ENCODE data around the gene MFRP. TPM values are rescaled to one million over a fixed set of nuclear protein-coding genes. Genes with fewer than 3 reads are reported as not detected.

MFRP gene
- total and polyA plus RNA-seq, 10 of the 15 experiments (the other 5 are each of a cell fraction or from before 2014, with no cell fraction given), result not detected

DNA sequence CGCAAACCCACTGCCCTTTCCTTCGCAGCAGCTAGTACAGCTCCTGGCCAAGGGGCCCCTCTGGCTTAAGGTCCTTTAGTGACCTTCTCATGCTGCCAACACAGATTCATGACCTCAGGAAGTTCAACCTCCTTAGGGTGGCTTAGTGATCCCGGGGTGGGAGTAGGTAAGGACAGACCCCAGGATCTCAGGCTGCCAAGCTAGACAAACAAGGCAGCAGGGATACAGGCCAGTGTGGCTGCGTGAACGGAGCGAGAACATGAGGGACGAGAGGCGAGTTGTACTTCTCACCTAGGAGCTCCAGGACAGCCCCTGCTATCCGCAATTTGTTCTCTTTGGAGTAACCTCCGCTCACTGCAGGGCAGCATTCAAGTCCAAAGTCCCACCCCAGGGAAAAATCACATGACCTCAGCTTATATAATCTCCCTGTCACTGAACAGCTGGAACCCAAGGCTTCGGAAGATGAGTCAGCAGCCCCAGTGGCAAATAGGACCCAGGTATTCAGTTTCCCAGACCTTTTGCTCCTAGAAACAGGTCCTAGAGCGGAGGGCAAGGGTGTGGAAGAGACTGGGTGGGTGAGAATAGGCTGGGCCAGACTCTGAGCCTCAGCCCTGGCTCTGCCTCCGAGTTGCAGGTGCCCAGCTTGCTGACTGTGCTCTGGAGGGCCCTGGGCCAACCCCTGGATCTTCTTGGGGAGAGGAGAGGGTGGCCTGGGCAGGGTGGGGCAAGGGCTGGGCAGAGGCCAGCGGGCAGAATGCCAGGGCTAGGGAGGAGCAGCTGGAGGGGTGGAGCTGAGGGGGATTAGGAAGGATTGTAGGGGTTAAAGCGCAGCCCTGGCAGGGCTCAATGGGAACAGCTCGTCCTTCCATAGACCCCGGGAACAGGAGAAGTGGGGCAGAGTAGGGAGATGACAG lies 21.9 kb upstream of the MFRP start:
- H3K27ac ChIP-seq (ENCODE audit: control insufficient read depth, insufficient read depth), result no peak overlapping the region
- no peak for FAIRE-seq
- BruUV-seq (replicated peaks), result no TSS peak
- no peaks in the 10 kb centered on the region for H4K20me1 ChIP-seq (ENCODE audit: control insufficient read depth, insufficient read depth)
- no peak for ATAC-seq
- H3K27me3 ChIP-seq (replicated peaks in 1 of 2; ENCODE audit: control insufficient read depth in 2 of 2, insufficient read depth in 2 of 2, low read length in 1 of 2), result peaks cover 4 to 7% of the 10 kb centered on the region in 2 experiments; a peak in 3 of 4 replicates
- no peaks in the 10 kb centered on the region for H3K79me2 ChIP-seq (ENCODE audit: control insufficient read depth, insufficient read depth, low read length)
- no peak overlapping the region for H3K4me3 ChIP-seq
- ChIA-PET RAD21 (ENCODE audit: unreplicated experiment) (interaction anchor here (1.3 to 2.0 kb wide), 2 partner anchors 8 to 12 kb away, joined by 6 to 10 read pairs; no protein-coding TSS in a partner anchor), CTCF (interaction anchor here (0.9 to 17.9 kb wide), 6 partner anchors 11 to 107 kb away, joined by 3 to 183 read pairs (median 3); no protein-coding TSS in a partner anchor), SMC1A (ENCODE audit: uncharacterized antibody, unreplicated experiment) (interaction anchor here (0.9 to 1.5 kb wide), 3 partner anchors 8 to 12 kb away, joined by 3 to 5 read pairs (median 3); no protein-coding TSS in a partner anchor), POLR2A (interaction anchor here (0.7 to 1.5 kb wide), 2 partner anchors 10 to 12 kb away, joined by 3 to 5 read pairs; no protein-coding TSS in a partner anchor)
- no peak overlapping the region for H2AFZ ChIP-seq (ENCODE audit: control insufficient read depth, low read depth, low read length)
- no peaks in the 10 kb centered on the region for H3K4me1 ChIP-seq (ENCODE audit: control insufficient read depth, insufficient read depth, low read length)
- H3K9me3 ChIP-seq (replicated peaks; ENCODE audit: control insufficient read depth, insufficient read depth, low read length), result no peaks in the 10 kb centered on the region
- intact Hi-C loops (cut with micrococcal nuclease; ENCODE audit: unreplicated experiment) (no loop called here), in situ Hi-C loops (cut with MboI) (no loop called here)
- no peaks in the 10 kb centered on the region for H3K36me3 ChIP-seq (ENCODE audit: control insufficient read depth in 2 of 2, insufficient read depth in 2 of 2, low read length in 1 of 2)
- H3K9ac ChIP-seq (ENCODE audit: control insufficient read depth, insufficient read depth, low read length), result no peak overlapping the region
- 37% methylated on average over 17 of the region's 17 CpGs for WGBS (ENCODE audit: insufficient coverage, insufficient replicate concordance, low lambda C conversion rate, missing lambda C conversion rate)
- DNase-seq (ENCODE audit: low read depth, low spot score), result no peak
- no peak overlapping the region for H3K4me2 ChIP-seq (ENCODE audit: control insufficient read depth, insufficient read depth)
- no peak for TF ChIP-seq NR2C1 (IDR thresholded peaks at IDR 0.05)
- no peak for TF ChIP-seq ZNF207 (IDR thresholded peaks at IDR 0.05; ENCODE audit: borderline replicate concordance)
- TF ChIP-seq HDGF (IDR thresholded peaks at IDR 0.05), result no peak
- TF ChIP-seq BRCA1 (IDR thresholded peaks at IDR 0.05; ENCODE audit: low read depth, low read length), result no peak
- TF ChIP-seq JUNB (IDR thresholded peaks at IDR 0.05), result no peak
- TF ChIP-seq TARDBP (IDR thresholded peaks at IDR 0.05; ENCODE audit: borderline replicate concordance), result no peak
- no peak for TF ChIP-seq SIN3A (IDR thresholded peaks at IDR 0.05; ENCODE audit: low read depth, low read length)
- no peak for TF ChIP-seq LARP7 (IDR thresholded peaks at IDR 0.05)
- no peak for TF ChIP-seq PAX5 (IDR thresholded peaks at IDR 0.05; ENCODE audit: borderline replicate concordance, low read depth, low read length)
- TF ChIP-seq ZZZ3 (IDR thresholded peaks at IDR 0.05; ENCODE audit: control insufficient read depth, insufficient read length, low read depth), result no peak
- TF ChIP-seq IKZF2 (IDR thresholded peaks at IDR 0.05), result no peak
